Measurements from ENCODE around the gene C1QTNF5.

The C1QTNF5 gene

DNA sequence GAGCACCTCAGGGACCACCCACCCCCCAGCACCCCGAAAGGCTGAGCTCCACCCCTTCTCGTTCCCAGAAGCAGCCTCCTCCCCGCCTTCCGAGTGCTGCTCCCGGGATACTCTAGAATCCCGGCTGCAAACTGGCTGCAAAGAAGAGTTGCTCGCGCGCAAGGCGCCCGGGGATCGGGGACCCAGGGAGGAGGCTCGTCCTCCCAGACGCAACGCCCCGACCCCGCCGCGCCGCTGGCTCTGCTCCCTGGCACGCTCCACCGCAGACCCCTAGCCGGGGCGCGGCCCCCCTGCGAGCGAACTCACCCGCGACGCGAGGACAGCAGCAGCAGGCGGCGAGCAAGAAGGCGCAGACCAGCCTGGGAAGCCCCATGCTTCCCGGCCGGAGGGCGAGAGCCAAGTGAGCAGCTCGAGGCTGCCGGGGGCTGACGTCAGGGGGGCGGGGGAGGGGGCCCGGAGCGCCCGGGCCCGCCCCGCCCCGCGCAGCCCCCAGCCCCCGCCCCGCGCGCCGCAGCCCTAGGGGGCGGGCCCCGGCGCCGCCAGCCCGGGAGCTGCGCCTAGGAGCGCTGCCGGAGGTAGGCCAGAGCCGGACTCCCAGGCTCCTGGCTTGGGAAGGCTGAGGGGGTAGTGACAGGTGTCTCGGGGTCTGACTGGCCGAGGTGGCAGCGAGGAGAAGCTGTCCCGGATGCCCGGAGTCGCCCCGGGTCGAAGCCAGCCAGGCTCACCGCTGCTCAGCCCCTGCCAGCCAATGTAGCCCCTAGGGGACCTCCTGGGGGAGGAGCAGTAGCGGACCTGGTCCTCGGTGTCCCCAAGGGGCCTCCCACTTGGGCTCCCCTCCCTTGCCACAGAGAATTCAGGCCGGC is 23.7 kb downstream of the C1QTNF5 start, which contains the start of gene MCAM:
Gene MCAM (minus strand): TSS at position 402 of the 863 bp plus-strand sequence. CDS start 29 bp downstream, at position 373.
- no peak for DNase-seq

DNA sequence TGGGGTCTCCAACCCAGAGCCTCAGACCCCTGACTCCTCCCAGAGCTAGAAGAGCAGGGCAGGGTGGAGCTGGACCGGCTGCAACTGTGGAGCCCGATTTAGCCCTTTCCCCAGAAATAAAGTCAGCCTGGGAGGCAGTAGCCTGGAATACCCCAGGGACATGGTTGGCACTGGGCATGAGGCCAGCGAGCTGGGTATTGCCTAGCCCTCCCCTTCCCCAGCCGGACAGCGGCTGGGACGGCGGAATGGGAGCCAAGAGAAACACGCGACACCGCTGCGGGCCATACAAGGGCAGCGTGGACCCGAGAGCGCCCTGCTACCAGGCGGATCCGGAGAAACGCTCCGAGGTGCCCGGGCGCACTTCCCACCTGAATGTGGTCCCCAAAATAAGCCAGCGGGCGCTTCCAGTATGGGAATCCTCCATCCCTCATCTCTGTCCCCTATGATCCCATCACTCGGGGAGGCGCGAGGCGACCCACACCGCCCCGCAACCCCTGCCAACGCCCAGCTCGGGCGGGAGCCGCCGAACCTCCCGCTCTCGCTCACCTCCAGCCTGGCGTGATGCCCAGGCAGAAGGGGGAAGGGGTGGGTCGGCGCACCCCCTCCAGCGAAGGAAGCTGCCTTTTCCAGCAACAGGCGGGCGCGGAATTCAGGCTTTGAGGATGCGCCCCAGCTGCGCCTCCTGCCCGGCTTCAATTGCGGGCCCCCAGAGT is 24.5 kb downstream of the C1QTNF5 start:
- no peak for DNase-seq

DNA sequence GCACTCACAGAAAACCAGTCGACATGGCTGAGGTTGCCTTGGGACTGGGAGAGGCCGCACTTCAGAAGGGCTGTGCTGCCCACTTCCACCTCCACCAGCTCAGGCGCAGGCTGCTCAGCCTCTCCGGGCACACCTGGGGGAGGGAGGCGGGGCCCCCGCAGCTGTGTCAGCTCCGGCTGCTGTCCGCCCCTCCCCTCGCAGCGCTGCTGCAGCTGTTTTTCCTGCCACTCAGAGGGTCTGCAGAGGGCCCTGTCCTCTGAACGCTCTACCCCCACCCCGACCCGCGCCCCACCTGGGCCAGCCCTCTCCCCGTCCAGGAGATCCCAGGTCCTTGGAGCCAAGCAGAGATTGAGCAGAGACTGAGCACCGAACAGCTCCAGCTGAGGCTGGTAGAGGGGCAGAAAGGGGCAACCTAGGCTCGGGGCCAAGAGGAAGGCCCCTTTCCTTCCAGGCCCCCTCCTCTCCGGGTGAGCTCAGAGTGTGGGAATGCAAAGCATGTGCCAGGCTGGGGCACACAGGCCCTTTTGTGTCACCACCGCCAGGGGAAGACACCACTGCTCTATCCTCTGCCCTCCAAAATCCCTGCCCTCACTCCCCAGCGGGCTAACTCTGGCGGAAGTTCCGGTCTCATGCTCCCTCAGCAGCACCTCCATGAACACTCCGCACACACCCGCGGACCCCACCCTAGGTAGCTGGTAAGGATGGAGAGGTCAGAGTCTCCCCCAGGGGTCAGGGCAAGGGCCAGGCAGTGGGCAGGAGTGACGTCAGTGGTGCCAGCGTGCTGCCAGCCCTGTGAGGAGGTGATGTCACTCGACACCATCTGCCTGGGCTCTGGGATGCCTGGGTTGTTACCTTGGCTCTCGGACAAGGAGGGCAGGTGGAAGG is 25.3 kb downstream of the C1QTNF5 start:
- DNase-seq = peak; percentile 75

DNA sequence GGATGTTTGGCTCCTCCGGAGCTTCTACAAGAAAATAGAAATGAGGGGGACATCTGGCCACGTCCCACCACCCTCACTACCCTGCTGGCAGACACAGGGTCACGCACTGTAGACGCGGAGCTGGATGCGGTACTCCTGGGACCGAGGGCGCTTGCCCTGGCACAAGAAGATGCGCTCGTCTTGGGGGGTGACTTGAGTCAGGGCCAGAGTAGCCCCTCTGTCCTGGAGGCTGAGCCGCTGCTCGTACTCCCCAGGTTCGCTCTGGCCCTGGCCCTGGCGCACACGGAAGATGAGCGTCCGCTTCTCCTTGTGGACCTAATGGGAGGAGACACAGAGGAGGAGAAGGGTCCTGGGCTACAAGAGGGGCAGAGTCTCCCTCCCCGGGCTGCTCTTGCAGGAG is 26.0 kb downstream of the C1QTNF5 start:
- no peak for DNase-seq

DNA sequence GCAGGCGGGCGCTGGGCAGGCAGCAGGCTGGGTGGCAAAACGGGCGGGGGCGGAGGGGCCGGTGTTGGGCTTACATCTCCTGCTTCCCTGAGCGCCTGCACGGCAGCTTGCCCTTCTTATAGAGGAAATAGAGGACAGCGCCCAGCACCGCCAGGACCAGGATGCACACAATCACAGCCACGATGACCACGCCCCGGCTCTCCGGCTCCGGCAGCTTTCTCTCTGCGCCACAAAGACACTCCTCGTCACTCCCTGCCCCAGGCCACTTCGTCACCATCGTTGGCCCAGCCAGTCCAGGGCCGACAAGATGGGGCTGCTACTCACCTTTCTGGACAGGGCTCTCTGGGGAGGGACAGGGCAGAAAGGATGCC is 30.0 kb downstream of the C1QTNF5 start:
- no peak for DNase-seq

DNA sequence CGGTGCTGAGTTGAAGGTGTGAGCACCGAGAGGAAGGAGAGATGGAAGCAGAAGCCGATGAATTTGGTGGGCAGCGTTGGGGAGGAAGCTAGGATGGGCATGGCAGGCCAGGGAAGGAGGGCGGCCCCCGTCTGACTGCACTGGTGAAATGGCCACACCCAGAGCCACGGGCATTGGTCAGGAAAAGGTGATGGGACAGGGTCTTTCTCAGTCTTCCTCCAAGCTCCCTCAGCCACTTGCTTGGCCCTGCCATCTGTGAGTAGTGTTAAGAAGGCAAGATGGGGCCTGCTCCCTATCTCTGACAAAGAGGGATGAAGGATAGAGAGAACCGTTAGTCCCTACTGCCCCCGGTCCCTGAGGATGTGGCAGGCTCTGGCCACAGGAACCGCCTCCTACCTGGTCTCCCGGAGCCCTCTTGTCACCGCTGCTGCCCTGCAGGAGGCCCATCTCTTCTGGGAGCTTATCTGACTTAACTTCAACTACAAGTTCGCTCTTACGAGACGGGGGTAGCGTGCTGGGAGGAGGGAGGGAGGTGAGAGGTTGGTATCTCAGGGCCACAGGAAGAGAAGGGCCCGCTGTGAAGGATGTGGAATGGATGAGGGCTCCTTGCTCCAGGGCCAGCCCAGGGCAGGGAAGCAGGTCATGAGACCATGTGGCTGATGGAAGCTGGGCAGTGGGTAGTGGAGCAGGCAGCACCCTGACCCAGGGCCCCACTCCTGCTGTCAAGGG is 30.6 kb downstream of the C1QTNF5 start:
- DNase-seq = no peak

DNA sequence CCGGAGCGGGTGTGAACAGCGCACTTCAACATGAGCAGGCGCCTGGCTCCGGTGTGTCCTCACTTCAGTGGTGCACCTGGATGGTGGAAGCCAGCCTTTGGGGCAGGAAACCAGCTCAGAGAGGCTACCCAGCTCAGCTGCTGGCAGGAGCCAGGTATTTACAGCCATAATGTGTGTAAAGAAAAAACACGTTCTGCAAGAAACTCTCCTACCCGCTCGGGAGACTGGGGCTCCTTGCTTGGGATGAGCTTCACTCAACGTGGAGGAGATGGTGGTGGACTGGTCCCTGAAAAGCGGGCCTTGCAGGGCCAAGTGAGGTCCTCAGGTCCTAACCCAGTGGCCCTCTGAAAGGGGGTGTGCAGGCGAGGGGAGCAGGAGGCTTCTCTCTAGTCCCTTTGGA is 31.3 kb downstream of the C1QTNF5 start:
- no peak for DNase-seq

DNA sequence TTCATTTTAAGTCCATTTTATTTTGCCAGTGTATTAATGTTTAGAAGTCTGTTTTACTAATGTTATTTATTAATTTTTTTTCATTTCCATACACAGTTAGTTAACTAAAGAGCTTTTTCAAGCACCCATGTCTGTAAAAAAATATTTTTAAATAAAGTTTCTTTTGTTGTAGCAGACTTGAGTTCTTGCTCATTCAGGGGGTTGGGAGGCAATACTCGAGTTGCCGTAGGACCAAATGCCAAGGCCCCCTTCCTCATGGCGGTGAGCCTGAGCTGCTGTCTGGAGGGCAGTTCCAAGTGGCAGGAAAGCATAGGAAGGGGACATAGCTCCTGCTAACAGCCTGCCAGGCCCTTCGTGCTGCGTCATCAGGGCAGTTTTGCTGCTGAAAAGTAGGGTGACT is 32.7 kb downstream of the C1QTNF5 start:
- no peak for DNase-seq

DNA sequence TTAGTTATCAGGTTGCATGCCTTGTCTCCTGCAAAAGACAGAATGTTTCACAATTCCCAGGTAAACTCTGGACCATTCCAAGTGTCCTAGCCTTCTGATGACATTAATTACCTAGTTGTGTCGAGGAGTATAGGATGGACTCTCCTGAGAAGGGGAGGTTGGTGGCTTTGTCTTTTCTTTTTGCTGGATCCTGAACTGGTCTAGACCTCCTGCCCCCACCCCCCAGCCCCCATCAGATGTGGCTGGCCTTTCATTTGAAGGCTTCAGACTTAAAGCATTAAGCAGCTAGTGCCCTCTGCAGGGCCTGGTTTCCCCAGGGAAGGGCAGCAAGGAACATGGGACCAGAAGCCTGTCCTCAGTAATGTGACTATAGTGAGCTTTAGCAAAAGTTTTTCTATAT is 33.5 kb downstream of the C1QTNF5 start:
- no peak for DNase-seq

DNA sequence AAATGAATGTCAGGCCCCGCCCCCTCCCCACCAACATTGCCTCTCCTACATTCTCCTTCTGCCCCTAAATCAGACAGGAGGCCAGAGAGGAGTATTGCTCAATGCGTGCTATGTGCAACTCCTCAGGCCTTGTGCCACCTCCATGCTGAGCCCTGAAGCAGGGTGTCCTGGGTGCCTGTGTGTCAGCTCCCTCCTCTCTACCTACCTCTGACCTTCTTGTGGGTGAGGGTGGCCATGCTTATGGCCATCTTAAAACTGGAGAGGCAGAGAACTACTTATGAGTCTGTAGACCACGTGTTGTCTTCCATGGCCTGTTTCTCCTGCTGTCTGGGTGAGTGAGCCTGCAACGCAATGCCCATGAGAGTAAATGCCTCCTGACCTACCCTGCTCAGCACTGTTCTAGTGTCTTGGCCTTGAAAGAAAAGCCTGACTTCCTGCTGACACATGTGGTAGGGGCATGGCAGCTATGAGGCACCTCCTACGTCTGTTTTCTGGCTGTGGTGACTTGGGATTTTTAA is 34.3 kb downstream of the C1QTNF5 start:
- DNase-seq = peak; percentile 62

DNA sequence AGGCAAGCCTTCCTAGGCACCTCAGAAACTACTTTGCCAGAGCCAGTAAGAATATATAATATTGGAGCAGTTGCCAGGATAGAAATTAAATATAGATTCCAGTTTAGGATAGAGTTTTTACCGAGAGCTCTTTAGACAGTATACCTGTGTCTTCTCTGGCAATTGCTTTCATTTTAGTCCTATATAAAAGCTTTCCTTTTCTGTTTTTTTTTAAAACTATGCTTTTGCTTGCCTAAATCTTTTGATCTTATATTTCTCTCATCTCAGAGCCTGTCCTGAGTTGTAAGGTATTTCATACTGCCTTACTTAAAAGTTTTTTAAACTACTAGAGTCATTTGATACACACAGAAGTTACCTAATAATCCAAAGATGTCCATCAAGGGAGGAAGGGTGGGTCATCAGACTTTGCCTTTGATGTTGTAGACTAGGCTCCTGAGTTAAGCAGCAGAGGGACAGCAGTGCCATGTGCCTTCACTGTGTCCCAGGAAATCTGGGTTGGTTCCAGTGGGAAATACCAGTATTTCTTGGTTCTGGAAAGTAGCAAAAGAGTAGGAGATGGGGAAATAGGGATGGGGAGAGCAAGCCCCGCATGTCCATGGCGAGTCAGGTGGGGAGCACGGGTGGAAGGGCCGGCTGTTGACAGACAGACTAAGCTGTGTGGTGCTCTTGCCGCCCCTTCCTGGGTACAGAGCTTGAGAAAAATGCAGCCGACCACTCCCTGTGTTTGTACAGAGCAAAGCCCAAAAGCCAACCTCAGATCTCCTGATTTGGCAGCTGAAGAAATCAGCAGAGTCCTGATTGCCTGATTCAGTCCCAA is 34.9 kb downstream of the C1QTNF5 start:
- DNase-seq = no peak

DNA sequence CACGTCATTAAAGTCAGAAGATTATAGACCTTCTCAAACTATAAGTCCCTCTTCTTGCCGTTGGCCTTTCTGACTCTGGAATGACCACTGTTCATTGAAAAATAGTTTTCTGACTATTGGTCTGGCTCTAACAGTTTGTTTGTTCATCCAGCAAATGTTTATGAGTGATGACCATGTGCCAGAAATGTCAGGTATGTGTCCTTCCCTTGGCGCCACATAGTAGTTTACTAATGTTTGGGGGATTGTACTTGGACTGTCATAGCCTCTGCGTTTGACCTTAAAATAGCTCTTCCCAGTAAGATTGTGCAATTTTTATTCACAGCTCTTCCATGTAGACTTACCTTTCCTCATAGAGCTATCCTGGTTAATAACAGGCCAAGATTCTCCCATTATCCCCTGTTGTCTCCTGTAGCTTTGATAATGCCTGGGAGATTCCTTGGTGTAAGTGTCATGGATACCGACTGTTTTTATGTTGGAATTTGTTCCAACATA is 37.4 kb downstream of the C1QTNF5 start:
- no peak for DNase-seq

DNA sequence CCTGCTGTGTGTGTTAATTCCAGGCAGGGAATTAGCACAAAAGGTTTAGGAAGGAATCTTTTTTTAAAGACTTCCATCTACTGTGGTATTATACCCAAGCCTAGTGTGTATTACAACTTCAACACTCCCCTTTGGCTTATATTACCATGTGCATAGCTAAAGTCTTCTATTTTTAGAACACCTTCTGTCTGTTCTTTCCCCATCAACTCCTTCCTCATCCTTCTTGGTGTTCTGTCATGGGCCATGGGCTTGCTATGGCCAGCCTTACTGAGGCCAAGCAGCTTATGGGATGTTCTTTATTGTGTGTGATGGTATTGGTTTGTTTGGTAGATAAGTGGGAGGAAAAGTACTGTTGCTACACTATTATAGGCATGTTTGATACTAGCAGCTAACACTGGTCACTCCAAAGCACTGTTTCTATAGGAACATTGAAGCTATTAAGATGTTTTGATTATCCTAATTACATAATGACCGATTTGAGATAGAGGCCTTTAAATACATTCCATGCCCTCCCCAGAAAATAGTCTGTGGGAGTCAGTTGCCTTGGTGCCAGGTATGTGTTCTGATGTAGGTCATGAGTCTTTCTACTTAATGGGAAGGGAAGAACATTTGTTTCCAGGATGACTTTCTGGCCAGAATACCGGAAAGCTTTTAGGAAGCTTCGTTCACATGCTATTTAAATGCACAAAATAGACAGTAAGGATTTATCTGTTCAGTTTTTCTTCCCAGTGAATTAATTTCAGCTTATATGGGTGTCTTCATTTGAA is 40.3 kb downstream of the C1QTNF5 start:
- DNase-seq = no peak

DNA sequence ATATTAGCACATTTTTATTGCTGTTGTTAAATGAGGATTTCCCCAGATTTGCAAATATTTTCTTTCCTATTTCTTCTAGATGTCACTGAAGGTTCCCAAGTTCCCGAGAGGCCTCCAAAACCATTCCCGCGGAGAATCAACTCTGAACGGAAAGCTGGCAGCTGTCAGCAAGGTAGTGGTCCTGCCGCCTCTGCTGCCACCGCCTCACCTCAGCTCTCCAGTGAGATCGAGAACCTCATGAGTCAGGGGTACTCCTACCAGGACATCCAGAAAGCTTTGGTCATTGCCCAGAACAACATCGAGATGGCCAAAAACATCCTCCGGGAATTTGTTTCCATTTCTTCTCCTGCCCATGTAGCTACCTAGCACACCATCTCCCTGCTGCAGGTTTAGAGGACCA is 41.3 kb downstream of the C1QTNF5 start:
- no peak for DNase-seq

DNA sequence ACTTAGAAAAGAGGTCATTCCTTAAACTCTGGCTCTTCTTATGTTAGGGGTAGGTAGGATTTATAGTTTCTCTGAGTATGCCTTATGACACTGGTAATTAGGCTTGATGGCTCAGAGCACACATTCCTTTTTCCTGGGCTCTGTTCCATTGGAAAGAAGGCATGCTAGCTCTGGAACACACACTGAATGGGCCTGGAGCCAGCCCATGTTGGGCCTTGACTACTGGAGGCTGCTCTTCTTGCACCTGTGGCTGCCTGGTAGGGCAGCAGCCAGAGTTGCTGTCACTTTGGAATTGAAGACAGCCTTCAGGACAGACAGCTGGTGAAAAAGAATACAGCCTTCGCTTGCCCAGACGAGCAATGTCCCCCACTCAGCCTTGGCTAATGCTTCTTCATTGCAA is 42.0 kb downstream of the C1QTNF5 start:
- no peak for DNase-seq

DNA sequence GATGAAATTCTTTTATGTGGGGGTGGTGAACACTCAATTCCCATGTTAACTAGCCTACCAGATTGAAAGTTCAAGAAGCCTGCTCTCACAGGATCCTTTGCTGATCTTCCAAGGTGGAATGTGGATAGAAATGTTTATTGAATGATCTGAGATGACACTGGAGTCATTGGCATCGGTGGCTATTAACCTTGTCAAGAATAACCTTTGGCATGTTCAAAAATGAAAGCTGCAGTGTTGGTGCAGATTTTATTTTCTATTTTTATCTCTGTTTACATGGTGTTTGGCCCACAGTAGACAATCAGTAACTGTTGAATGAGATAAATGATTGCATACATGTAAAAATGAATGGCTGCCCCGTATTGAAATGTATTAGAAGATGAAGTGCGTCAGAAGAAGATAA is 42.7 kb downstream of the C1QTNF5 start:
- no peak for DNase-seq

DNA sequence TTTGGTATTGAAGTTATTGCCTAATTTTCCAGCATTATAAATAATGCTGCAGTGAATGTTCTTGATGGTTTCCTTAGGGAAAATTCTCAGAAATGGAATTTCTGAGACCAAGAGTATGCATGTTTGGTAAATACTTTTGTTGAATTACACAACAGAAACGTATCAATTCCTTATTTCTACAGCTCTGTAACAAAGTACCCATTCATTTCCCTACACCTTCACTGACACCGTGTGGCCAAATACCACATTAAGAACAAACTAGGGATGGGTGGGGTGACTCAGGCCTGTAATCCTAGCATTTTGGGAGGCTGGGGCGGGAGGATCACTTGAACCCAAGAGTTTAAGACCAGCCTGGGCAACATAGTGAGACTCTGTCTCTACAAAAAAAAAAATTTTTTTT is 45.5 kb downstream of the C1QTNF5 start:
- DNase-seq = no peak

DNA sequence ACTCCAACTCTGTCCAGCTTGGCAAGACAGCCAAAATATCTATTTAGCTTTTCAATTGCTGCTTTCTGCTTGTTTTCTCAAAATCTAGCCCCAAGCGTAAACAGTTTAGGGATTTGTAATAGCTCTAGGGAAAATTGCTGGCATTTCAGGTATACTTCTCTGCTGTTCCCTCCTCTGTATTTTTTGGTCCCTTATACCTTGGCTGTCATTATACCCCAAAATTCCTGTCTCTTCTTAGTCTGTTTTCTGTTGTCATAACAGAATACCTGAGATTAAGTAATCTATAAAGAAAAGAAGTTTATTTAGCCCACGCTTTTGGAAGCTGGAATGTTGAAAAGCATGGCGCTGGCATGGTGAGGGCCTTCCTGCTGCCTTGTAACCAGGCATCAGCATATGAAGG is 47.2 kb downstream of the C1QTNF5 start:
- no peak for DNase-seq

DNA sequence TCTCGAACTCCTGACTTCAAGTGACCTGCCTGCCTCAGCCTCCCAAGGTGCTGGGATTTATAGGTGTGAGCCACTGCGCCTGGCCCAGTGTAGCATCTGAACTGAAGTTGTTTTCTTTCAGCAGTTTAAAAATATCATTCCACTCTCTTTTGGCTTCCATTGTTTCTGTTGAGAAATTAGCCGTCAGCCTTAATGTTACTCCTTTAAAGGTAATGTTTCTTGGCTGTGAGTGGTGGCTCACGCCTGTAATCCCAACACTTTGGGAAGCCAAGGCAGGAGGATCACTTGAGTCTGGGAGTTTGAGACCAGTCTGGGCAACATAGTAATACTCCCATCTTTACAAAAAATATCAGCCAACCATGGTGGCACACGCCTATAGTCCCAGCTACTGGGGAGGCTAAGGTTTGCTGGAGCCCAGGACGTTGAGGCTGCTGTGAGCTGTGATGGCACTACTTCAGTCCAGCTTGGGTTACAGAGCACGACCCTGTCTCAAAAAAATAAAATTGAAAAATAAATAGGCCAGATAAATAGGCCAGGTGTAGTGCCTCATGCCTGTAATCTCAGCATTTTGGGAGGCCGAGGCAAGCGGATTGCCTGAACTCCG is 49.7 kb downstream of the C1QTNF5 start:
- DNase-seq = no peak
